Stimulated activated CD4-positive, alpha-beta T cell treated with anti-CD3 and anti-CD28 coated beads, Interleukin-4, amount 100 ng/mL, for 48 hours (primary cell): ENCODE measurements around the gene CARTPT.

Experiments used
- DNase-seq, 2 donors: peaks; one replicate each; pipeline ENCODE4 v3.0.0-alpha.2; 2020; ENCODE audit warnings: low read depth in 2 of 2

The CARTPT gene

DNA sequence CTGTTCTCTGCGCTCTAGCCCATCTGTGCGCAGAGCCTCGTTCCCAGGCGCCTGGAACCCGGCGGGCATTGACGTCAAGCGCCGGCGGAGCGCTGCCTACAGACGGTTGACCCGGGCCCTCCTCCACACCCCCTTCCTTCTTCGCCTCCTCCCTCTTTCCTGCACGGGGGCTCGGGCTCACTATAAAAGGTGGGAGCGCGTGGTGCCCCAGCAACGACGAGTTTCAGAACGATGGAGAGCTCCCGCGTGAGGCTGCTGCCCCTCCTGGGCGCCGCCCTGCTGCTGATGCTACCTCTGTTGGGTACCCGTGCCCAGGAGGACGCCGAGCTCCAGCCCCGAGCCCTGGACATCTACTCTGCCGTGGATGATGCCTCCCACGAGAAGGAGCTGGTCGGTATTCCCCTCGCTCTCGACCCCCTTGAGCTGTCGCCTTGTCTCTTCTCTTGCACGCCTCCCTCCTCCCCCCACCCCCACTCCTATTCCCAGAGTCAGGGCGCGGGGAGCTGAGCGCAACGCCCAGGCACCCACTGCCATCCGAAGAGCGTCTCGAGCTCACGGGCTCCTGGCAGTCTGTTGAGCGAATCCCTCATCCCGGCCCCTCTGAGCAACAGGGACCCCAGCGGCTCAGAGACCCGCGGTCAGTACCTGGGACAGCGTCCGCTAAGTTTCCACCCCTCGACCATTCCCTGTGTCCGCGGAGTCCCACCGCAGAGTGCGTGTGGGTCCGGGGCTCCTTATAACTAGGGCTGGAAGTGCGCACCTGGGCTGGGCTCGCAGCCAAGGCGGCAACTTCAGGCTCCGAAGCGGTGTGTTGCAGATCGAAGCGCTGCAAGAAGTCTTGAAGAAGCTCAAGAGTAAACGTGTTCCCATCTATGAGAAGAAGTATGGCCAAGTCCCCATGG is at the start of gene CARTPT:
Gene CARTPT (plus strand): TSS at position 213 of the 902 bp plus-strand sequence. CDS start 19 bp downstream, at position 232.
- DNase-seq: no peak

DNA sequence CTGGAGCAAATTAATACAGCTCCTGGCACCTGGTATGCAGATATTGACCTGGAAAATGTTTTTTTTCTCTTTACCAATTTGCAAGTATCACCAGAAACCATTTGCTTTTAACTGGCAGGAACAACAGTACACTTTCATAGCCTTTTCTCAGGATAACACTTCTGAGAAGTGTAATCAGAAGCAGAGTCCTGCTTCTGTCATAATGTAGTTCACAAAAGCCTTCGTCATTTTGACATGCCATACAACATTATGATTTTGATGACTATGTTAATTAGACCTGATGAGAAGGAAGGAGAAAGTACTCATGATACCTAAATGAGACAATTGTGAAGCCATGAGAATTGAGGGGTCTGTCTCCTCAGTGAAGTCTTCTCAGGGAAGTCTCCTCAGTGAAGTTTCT is 41.1 kb upstream of the CARTPT start:
- DNase-seq: no peak

DNA sequence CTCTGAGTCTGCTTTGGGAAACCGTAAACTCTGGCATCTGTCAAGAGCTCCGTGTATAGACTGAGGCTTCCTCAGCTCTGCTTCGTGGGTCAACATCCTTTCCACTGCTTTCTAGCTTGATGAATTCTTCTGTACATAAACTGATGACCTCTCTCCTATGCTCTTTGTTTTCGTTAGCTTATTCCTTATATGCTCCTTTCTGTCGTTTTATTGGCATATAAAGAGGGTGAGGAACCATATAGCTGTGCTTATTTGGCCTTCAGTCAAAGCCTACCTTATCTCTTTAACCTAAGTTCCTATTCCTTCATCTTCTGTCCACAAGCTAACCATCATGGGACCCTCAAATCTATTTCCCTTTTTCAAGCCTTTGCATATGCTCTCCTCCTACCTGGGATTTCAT is 39.4 kb upstream of the CARTPT start:
- no peak for DNase-seq

DNA sequence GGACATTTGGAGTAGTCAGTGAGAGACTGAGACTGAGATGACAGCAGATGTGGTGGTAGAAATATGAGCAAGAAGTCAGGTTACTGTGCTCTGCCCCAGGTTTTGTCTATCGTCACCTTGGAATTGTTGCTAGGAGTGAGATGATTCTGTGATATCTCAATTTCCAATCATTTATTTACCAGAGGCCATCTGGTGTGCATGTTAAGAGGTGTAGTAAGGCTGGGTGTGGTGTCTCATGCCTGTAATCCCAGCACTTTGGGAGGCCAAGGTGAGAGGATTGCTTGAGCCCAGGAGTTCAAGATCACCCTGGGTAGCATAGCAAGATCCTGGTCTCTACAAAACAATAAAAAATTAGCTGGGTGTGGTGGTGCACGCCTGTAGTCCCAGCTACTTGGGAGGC is 38.6 kb upstream of the CARTPT start:
- DNase-seq: no peak

DNA sequence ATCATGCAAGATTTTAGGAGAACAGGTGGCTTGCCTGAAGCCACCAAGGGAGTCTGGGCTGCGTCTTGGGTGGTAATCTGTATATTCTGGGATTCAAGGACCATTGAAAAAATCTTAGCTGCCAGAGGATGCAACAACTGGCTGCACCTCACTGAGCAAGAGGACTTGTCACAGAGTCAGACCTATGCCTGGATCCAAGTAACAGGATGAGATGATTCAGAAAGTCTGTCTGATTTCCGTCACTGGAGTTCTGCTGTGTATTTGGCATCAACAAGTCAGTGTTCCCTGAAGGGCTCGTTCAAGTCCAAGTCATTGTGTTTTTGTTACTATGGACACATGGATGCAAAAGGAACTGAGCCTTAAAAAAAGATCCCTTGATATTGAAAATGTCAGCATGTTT is 37.8 kb upstream of the CARTPT start:
- DNase-seq: no peak

DNA sequence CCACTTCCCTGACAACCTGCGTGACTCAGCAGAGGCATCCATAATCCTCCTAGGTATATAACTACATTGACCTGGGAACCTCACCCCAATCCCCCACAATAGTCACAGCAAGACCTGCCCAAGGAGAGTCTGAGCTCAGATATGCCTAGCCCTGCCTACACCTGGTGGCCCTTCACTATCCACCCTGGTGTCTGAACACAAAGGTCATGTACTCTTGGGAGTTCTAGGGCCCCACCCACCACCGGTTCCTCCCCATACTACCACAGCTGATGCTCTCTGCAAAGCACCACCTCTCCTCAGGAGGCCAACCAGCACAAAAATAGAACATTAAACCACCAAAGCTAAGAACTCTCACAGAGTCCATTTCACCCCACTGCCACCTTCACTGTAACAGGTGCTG is 34.8 kb upstream of the CARTPT start:
- DNase-seq: no peak

DNA sequence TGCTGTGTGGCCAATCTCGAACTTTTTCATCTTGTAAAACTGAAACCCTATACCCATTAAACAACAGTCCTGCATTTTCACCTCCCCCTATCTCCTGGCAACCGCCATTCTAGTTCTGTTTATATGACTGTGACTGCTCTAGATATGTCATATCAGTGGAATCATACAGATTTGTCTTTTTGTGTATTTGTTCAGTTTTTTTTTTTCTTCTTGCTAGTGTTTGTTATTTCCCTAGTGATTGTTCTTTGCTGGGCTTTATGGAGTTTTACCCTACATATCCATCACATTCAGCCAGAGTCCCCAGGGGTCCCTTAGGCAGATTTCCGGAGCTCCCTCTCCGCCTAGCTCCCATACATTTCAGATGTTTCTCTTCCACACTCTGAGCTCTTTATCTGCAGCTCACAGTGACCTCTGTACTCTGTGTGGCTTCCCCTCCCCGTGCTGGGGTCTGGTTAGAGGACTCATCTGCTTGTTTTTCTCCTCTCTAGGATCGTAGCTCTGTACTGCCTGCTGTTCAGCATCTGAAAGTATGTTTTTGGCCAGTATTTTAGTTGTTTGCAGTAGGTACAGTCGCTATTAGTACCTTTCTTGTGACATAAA is 25.1 kb upstream of the CARTPT start:
- DNase-seq: no peak

DNA sequence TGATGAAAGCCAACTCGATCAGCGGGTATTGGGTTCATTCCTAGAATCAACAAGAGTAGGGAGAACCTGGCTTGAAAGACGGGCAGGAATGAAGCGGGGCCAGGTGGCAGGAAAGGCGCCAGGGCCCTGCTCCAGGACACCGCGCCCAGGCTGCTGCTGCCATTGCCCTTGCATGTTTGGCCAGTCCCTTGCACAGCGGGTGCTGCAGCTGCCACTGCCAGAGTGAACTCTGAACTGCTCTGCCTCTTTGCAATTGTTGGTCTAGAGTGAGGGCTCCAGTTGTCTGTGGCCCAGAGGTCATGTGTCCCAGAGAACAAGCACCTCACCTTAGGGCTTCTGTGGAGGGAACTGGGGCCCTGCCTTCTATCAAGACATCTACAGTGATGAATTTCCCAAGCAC is 24.0 kb upstream of the CARTPT start:
- DNase-seq: no peak

DNA sequence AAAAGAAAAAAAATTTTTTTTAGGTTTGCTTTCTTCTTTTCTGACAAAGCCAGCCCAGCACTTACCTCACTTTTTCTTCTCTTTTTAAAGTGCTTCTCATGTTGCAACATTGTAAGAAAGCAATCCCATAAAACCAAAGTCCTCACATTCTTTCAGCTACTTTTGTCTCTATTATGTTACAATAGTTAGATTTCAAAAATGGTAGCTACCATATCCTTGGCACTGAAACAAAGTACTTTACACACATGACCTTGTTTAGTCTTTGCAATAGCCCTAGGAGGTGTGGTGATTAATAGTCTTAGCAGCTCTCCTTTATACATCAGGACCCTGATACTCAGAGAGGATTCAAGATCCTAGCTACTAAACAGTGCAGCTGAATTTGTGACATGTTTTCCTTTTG is 23.5 kb upstream of the CARTPT start:
- DNase-seq: no peak

DNA sequence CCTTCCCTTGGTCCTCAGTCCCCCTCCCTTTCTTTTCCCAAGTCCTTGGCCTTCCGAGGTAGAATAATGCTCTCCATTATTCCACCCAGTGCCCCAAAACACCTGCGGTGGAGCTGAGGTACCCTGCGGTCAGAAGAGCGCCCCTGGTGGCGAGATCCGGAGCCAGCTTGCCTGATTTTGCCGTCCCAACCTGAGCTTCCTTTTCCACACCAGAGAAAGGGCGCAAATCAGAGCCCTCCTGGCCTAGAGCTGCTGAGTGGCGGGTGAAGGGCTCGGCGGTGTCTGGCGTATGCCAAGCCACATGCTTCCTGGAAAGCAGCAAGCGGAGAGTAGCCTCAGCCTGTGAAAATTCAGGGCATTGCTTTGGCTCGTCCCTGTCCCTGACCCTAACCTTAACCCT is 21.1 kb upstream of the CARTPT start:
- DNase-seq: no peak

DNA sequence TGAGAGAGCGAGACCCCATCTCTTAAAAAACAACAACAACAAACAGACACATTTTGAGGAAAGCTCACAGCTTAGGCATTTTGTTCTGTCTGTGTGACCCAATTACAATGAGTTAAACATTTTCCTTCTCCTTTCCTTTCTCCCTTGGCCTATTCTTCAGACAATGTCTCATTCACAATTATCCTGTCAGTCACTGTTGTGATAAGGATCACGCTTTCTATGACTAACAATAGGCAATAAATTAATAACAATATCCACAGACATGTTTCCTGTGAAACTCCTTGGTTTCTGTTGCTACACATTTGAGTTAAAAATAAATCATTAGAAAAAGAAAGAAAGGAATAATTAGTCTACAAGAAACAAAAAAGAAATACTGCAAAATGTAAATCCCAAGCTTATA is 19.8 kb upstream of the CARTPT start:
- DNase-seq: no peak

DNA sequence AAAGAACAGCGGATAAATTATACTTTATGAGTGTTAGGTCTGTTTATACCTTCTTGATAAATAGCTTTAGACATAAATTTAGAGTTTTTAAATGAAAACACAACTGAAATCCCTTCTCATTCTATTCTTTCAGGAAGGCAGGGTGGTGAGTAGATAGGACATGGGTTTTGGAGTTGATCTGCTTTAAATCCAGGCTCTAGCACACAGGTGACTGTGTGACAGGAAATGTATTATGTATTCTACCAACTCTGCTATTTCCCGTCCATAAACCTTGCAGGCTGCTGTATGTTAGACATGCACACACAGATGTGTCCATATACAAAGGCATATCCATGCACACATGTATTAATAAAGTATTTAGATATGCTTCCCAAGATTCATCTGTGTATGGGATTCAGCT is 19.3 kb upstream of the CARTPT start:
- DNase-seq: no peak

DNA sequence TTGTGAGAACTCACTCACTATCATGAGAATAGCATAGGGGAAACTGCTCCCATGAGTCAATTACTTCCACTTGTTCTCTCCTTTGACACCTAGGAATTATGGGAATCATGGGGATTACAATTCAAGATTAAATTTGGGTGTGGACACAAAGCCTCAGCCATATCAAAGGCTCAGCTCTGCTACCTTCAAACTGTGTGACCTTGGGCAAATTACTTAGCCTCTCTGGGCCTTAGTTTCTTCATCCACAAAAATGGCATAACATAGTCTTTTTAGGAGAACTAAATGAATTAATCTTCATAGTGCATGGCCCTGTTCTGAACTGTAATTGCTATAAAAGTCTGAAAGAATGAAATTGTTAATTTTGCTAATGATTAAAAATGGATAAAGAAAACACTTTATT is 18.3 kb upstream of the CARTPT start:
- DNase-seq: no peak

DNA sequence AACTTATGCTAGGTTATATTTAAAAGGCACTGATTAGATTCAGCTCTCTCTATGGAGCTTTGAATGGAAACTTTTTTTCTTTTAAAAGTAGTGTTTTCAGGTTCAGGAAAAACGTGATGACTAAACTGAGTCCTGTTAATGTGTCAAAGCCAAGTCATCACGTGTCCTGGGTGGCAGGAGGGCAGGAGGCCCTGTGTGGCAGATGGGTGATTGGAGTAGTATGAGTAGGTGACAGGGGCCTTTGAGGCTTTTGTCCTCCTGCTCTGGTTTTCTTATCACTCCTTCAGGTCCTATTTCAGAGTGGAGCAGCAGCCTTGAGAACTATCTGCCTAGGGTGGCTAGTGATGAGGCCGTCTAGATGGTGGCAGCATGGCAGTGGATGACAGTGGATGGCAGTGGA is 17.7 kb upstream of the CARTPT start:
- peak in 1 of 2 donors; percentile 3 for DNase-seq

DNA sequence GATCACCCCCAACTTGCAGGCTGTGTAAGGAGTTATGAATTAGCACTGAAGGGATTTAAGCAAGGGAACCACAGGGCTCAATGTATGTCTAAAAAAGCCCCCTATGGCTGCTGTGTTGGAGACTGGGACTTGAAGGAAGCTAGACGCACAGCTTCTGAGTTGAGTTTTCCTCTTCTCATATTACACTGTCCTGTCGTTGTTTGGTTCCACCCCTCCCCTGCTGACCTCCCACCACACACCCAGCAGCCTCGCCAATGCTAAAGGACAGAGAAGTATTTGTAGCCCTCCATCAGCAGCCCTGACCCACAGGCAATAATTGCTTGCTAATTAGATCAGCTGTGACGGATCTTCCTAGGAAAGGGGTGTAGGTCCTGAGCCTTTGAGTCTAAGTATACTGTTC is 15.1 kb upstream of the CARTPT start:
- DNase-seq: no peak

DNA sequence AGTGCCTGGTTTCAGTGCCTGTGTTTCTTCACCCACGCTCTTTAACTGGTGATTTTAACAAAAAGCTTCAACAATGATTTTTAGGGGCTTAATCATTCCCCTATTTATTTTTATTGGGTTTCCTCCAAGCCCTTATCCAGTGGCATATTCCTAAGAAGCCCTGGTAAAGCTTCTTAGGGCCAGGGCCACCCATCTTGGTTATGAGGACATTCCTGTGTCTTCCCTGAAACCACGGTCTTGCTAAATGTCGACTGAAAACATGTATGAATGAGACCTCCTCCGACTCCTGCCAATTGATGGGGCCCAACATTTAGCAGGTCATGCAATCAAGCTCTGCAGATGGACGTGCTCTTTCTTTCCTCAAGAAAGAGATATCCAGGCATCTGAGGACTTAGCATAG is 13.7 kb upstream of the CARTPT start:
- DNase-seq: no peak

DNA sequence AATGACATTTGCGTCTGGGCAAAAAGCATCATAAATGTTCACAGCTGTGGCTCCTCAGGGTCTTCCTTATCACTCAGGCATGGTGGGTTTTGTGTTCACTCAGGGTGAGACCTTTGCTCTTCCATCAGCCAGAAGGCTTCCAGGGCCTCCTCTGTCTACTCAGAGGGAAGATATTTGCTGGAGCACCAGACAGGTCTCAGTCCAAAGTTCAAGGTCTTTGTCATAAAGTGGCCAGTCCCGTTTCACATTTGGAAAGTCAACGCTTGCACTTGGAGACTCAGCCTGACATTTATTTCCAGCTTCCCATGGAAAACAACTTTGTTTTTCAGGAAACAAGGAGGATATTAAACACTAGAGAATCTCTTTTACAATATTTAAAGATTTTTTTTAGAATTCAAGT is 12.2 kb upstream of the CARTPT start:
- DNase-seq: no peak

DNA sequence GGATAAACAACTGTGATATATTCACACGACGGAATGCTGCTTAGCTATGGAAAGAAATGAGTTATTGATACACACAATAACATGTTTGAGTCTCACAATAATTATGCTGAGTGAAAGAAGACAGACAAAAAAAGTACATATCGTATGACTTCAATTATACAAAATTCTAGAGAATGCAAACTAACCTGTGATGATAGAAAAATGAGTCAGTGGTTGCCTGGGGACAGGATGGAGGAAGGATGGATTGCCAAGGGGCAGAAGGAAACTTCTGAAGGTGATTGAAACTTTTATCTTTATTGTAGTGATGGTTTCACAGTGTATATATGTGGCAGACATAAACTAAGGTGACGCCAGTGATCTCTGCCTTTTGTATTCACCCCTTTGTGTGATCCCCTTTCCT is 7.5 kb upstream of the CARTPT start:
- no peak for DNase-seq

DNA sequence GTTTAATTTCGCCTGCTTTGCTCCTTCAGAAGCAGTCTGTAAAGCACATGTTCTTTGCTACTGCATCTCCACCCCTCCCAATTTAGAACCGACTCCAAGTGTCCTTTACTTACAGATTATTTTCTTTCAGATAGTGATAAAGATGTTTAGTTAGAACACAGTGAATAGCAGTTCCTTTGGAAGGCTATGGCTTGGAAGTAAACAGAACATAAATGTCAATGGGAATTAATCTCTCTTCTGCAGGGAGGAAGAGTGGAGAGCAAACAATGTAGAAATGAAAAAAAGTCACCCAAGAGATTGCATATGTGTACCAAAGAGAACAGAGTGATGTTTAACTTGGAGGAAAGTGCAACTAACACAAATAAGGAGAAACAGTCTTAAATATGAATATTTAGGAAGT is 4.2 kb upstream of the CARTPT start:
- no peak for DNase-seq

DNA sequence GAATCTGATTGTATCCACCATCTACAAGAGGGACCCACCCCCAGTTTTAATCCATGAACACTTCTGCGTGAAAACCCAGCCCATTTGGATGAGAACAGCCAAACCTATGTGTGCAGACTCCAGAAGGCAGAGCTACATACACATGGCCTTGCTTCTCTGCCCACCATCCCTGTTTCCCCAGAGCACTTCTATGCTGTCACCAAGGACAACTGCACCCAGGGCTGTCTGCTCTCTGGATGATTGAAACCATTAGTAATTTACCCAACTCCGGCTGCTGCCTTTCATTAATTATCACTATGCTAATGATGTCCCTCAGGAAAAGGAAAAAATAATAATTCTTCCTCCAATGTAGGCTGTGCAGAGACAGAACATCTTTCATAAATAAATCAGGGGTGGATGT is 8.9 kb downstream of the CARTPT start:
- DNase-seq: no peak

DNA sequence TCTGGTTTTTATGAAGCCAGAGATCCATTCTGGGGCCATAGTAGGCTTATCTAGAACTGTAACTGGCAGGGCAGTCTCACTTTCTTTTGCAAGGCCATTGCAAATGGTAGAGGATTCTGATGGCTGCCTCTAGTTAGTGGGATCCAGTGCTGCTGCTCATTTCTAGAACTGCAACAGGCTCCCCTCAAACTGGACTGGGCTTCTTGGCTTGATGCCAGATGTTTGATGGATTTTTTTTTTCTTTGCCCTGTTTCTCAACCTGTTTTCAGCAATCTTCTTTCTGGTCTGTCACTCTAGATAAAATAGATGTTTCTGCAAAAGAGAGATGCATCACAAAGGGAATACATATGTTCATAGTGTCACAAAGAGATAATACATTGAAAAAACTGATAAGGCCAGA is 11.9 kb downstream of the CARTPT start:
- no peak for DNase-seq

DNA sequence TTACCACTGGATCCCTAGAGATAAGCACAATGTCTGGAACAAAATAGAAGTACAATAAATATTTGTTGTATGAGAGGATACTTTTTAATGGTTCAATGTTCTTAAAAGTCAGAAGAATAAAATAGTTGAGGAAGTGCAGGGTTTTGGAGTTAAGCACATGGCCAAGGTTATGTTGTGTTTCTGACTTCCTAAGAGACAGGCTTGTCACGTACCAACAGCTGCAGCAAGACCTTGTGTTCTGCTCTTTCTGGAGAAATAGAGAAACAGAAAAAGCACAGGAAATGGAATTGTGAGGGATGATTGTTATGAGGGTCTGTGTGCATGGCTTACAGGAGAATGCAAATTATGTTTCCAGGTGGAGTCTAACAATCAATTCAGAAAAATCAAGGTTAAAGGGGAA is 12.9 kb downstream of the CARTPT start:
- DNase-seq: no peak

DNA sequence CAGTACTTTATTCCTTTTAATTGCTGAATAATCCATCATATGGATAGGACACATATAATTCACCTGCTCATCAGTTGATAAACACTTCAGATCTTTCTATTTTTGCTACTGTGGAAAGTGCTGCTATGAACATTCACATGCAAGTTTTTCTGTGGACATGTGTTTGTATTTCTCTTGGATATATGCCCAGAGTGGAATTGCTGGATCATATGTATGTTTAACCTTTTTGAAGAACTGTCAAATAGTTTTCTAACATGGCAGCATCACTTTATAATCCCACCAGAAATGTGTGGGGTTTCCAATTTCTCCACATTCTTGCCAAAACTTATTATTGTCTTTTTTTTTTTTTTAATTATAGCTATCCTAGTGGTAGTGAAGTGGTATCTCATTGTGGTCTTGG is 15.1 kb downstream of the CARTPT start:
- no peak for DNase-seq
